Transverse colon (tissue), 4 donors: ENCODE results near the gene ACTG1. TPM values are rescaled to one million over a fixed set of nuclear protein-coding genes. Genes with fewer than 3 reads are reported as not detected.

Experiments used
- DNase-seq: peaks from one replicate; pipeline ENCODE4 v3.0.0-alpha.2; 2019
- H3K27ac ChIP-seq, 4 donors: fragments of 200-600 bp; sonication (generic); 2 replicates each; pipeline ENCODE4 v1.5.1; 2016 to 2018; ENCODE audit warnings: inconsistent platforms in 4 of 4
- H3K27me3 ChIP-seq: fragments of 200-600 bp; sonication (generic); 2 replicates; pipeline ENCODE4 v1.5.1; 2017; ENCODE audit warnings: inconsistent platforms
- H3K36me3 ChIP-seq, 4 donors: fragments of 200-600 bp; sonication (generic); 2 replicates each; pipeline ENCODE4 v1.5.1; 2017 to 2019; ENCODE audit warnings: inconsistent platforms in 4 of 4
- H3K4me1 ChIP-seq, 4 donors: fragments of 200-600 bp; sonication (generic); 2 replicates each; pipeline ENCODE4 v1.5.1; 2017 to 2020; ENCODE audit warnings: inconsistent platforms in 4 of 4
- H3K4me3 ChIP-seq, 4 donors: fragments of 200-600 bp; sonication (generic); 1 replicate in 1 of 4; 2 replicates in 3 of 4; pipeline versions ENCODE4 v1.5.1 to v1.6.1; 2017 to 2019; ENCODE audit warnings: inconsistent platforms in 4 of 4
- H3K9me3 ChIP-seq, 2 donors: fragments of 200-600 bp; sonication (generic); 2 replicates each; pipeline ENCODE4 v1.5.1; 2017 to 2019; ENCODE audit warnings: inconsistent platforms in 2 of 2
- EP300 ChIP-seq: sonication (generic); formaldehyde crosslinking; IDR thresholded peaks from one replicate; pipeline ENCODE4 v1.6.1; 2017; ENCODE audit warnings: antibody characterized with exemption, low read depth
- POLR2A ChIP-seq: fragments of 450-650 bp; IDR thresholded peaks from one replicate; pipeline ENCODE4 v1.6.1; 2016; ENCODE audit warnings: antibody characterized with exemption, mild to moderate bottlenecking, moderate library complexity
- POLR2AphosphoS5 ChIP-seq, 3 donors: sonication (generic); formaldehyde crosslinking; IDR thresholded peaks; one replicate each; pipeline ENCODE4 v1.6.1; 2016; ENCODE audit warnings: antibody characterized with exemption in 3 of 3
- WGBS, 2 donors: methylation state at CpG; one replicate each; pipeline ENCODE4 v1.1.5; 2018; ENCODE audit warnings: low coverage in 1 of 2; 5-methylcytosine and 5-hydroxymethylcytosine counted together
- in situ Hi-C, 4 donors: fragments of 200-750 bp; cut with MboI; loops; one replicate each; pipeline versions ENCODE4 v1.15.0 to v1.15.1; 2017; ENCODE audit warnings: low sequenced_read_pairs in 3 of 4, low pct_ligation_motif_present in 1 of 4, low pct_unique_long_range_greater_than_20kb in 1 of 4
- intact Hi-C: fragments of 100-400 bp; cut with DNase I; formaldehyde crosslinking; loops from one replicate; pipeline ENCODE4 v1.15.1; 2023; ENCODE audit warnings: low total_unique reads
- total RNA-seq, 4 donors: library from RNA; depleted of rRNA; stranded (reverse); fragments of >200 nt; gene quantifications; one replicate each; pipeline ENCODE4 v1.1.0, GENCODE V29; 2016
- TF ChIP-seq, protein P1 (sequence below), 5 experiments: fragments of 200-600 bp in 3 of 5; fragments of 450-650 bp in 2 of 5; sonication (generic) in 3 of 5; IDR thresholded peaks; 1 replicate in 2 of 5; 2 replicates in 3 of 5; pipeline ENCODE4 v1.5.1; 2016 to 2017; ENCODE audit warnings: antibody characterized with exemption in 5 of 5, inconsistent platforms in 3 of 5, mild to moderate bottlenecking in 2 of 5, moderate library complexity in 1 of 5

ACTG1 gene
- total RNA-seq, 4 donors from 2014 or later: 2,099 to 4,882 (median 4,009) TPM

DNA sequence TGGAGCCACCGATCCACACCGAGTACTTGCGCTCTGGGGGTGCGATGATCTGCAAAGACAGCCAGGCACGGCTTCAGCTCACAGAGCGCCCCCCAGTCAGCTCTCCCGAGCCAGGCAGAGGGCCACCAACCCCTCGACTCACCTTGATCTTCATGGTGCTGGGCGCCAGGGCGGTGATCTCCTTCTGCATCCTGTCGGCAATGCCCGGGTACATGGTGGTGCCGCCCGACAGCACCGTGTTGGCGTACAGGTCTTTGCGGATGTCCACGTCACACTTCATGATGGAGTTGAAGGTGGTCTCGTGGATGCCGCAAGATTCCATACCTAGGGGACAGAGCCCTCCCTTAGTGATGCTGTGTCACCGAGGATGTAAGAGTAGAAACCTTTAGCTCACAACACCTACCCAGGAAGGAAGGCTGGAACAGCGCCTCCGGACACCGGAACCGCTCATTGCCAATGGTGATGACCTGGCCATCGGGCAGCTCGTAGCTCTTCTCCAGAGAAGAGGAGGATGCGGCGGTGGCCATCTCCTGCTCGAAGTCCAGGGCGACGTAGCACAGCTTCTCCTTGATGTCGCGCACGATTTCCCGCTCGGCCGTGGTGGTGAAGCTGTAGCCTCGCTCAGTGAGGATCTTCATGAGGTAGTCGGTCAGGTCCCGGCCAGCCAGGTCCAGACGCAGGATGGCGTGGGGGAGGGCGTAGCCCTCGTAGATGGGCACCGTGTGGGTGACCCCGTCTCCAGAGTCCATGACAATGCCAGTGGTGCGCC is 1.6 kb downstream of the ACTG1 start:
- intact Hi-C loops: no loop called here
- peaks cover 0 to 24% (median 17%) of the 10 kb centered on the region in 4 donors for H3K36me3 ChIP-seq
- peaks cover 12 to 32% (median 20%) of the 10 kb centered on the region in 4 donors for H3K4me1 ChIP-seq
- H3K27me3 ChIP-seq: no peaks in the 10 kb centered on the region
- H3K4me3 ChIP-seq: peak overlapping the region; percentile 58 to 87 (median 84)
- TF ChIP-seq POLR2AphosphoS5 (IDR thresholded peaks at IDR 0.05): peak in 2 of 3 donors; percentile 39 to 76
- no peak for TF ChIP-seq EP300
- WGBS, 2 donors: 0% methylated on average over 12 to 39 of the region's 48 CpGs
- no peaks in the 10 kb centered on the region for H3K9me3 ChIP-seq
- DNase-seq: no peak
- in situ Hi-C loops: no loop called here
- peak overlapping the region; percentile 99 to 100 (median 100) for H3K27ac ChIP-seq

- Histone ChIP-seq H3K4me1 (peaks cover 7 to 26% (median 13%) of the 10 kb centered on the region in 4 donors), H3K27me3 (no peaks in the 10 kb centered on the region), H3K4me3 (peak overlapping the region; percentile 58 to 87 (median 84)), H3K9me3 (no peaks in the 10 kb centered on the region), H3K36me3 (peaks cover 0 to 24% (median 17%) of the 10 kb centered on the region in 4 donors), H3K27ac (peak overlapping the region; percentile 99 to 100 (median 100))
- TF ChIP-seq, protein P1, sequence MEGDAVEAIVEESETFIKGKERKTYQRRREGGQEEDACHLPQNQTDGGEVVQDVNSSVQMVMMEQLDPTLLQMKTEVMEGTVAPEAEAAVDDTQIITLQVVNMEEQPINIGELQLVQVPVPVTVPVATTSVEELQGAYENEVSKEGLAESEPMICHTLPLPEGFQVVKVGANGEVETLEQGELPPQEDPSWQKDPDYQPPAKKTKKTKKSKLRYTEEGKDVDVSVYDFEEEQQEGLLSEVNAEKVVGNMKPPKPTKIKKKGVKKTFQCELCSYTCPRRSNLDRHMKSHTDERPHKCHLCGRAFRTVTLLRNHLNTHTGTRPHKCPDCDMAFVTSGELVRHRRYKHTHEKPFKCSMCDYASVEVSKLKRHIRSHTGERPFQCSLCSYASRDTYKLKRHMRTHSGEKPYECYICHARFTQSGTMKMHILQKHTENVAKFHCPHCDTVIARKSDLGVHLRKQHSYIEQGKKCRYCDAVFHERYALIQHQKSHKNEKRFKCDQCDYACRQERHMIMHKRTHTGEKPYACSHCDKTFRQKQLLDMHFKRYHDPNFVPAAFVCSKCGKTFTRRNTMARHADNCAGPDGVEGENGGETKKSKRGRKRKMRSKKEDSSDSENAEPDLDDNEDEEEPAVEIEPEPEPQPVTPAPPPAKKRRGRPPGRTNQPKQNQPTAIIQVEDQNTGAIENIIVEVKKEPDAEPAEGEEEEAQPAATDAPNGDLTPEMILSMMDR (IDR thresholded peaks at IDR 0.05): no peak
- TF ChIP-seq POLR2A (no peak), EP300 (no peak), POLR2AphosphoS5 (IDR thresholded peaks at IDR 0.05) (peak in 1 of 3 donors; percentile 64)
- intact Hi-C loops: no loop called here
- WGBS, 2 donors: 2 to 3% methylated on average over 5 to 22 of the region's 22 CpGs
- no peak for DNase-seq
- in situ Hi-C loops: no loop called here
Observed at GRCh38 chr17:81509972-81510784, 2.4 kb downstream of the ACTG1 start.

GRCh38 chr17:81509207-81509971 is 3.2 kb downstream of the ACTG1 start:
- WGBS, 2 donors: 0 to 7% methylated on average over 2 to 12 of the region's 12 CpGs
- no peaks in the 10 kb centered on the region for H3K9me3 ChIP-seq
- peak overlapping the region; percentile 99 to 100 (median 100) for H3K27ac ChIP-seq
- TF ChIP-seq POLR2AphosphoS5 (IDR thresholded peaks at IDR 0.05): peak in 2 of 3 donors; percentile 12 to 58
- TF ChIP-seq, protein P1 (IDR thresholded peaks at IDR 0.05): no peak
- no peak for TF ChIP-seq EP300
- peak; percentile 44 for TF ChIP-seq POLR2A
- H3K27me3 ChIP-seq: no peaks in the 10 kb centered on the region
- H3K4me3 ChIP-seq: peak overlapping the region; percentile 58 to 87 (median 84)
- in situ Hi-C loops: no loop called here
- peak; percentile 48 for DNase-seq
- intact Hi-C loops: no loop called here
- peaks cover 7 to 26% (median 13%) of the 10 kb centered on the region in 4 donors for H3K4me1 ChIP-seq
- peaks cover 0 to 24% (median 17%) of the 10 kb centered on the region in 4 donors for H3K36me3 ChIP-seq

DNA sequence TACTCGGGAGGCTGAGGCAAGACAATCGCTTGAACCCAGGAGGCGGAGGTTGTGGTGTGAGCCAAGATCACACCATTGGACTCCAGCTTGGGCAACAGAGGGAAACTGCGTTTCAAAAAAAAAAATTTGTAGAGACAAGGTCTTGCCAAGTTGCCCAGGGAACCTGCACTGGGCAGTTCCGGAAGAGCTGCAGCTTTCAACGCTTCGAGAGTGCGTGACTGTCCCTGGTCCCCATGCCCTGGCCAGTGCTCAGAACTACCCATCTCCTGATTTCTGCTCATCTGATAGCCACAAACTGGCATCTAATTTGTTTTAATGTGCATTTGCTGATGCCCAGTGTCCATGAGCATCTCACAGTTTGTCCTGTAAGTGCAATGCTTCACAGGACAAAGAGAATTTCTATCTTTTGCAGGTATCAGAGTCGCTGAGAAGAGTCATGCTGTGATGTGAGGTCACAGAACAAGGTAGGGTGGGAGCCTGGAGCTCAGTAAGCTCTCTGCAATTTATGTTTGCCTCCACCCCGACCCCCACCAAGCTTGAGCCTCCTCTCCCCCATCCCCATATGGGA is 3.9 kb downstream of the ACTG1 start:
- peak in 2 of 3 donors; percentile 48 to 87 for TF ChIP-seq POLR2AphosphoS5 (IDR thresholded peaks at IDR 0.05)
- TF ChIP-seq, protein P1 (IDR thresholded peaks at IDR 0.05): no peak
- TF ChIP-seq EP300: no peak
- TF ChIP-seq POLR2A: peak; percentile 28
- H3K36me3 ChIP-seq: peaks cover 0 to 24% (median 17%) of the 10 kb centered on the region in 4 donors
- no peaks in the 10 kb centered on the region for H3K27me3 ChIP-seq
- 33 to 61% methylated on average over 1 to 10 of the region's 10 CpGs for WGBS, 2 donors
- H3K9me3 ChIP-seq: no peaks in the 10 kb centered on the region
- no peak for DNase-seq
- peak overlapping the region; percentile 99 to 100 (median 100) for H3K27ac ChIP-seq
- in situ Hi-C loops: no loop called here
- H3K4me3 ChIP-seq: peak overlapping the region in 3 of 4 donors; percentile 82 to 87 (median 86)
- intact Hi-C loops: no loop called here
- peaks cover 7 to 19% (median 13%) of the 10 kb centered on the region in 4 donors for H3K4me1 ChIP-seq
